Gastroesophageal sphincter (tissue), 3 donors: Measurements from ENCODE around the gene TMEM244.
"Not testable (repeated sequence)": the region's sequence is repeated elsewhere in the genome, so short reads cannot be mapped to it uniquely, and the experiment has no call there.

Source experiments
- EP300 ChIP-seq: sonication (generic); formaldehyde crosslinking; IDR thresholded peaks from one replicate; pipeline ENCODE4 v1.6.1; 2017; ENCODE audit warnings: antibody characterized with exemption, mild to moderate bottlenecking
- POLR2A ChIP-seq, 2 donors: fragments of 450-650 bp; IDR thresholded peaks; one replicate each; pipeline ENCODE4 v1.6.1; 2017; ENCODE audit warnings: antibody characterized with exemption in 2 of 2, mild to moderate bottlenecking in 2 of 2, moderate library complexity in 1 of 2
- POLR2AphosphoS5 ChIP-seq: sonication (generic); formaldehyde crosslinking; IDR thresholded peaks from one replicate; pipeline ENCODE4 v1.6.1; 2017; ENCODE audit warnings: antibody characterized with exemption
- TF ChIP-seq, protein P1 (sequence below), 4 experiments: fragments of 200-600 bp in 2 of 4; fragments of 450-650 bp in 2 of 4; sonication (generic) in 1 of 4; IDR thresholded peaks; one replicate each; pipeline ENCODE4 v1.5.1; 2017 to 2019; ENCODE audit warnings: antibody characterized with exemption in 4 of 4, mild to moderate bottlenecking in 2 of 4, moderate library complexity in 2 of 4

DNA sequence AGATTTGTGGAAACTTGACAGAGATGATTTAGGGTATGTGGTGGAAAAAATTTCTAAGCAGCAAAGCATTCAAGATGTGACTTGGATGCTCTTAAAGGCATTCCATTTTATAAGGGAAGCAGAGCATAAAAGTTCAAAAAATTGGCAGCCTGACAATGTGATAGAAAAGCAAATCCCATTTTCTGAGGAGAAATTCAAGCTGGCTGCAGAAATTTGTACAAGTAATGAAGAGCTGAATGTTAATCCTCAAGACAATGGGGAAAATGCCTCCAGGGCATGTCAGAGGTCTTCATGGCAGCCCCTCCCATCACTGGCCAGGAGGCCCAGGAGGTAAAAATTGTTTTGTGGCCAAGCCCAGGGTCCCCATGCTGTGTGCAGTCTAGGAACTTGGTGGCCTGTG, 58.2 kb downstream of the TMEM244 start:
- TF ChIP-seq, protein P1, sequence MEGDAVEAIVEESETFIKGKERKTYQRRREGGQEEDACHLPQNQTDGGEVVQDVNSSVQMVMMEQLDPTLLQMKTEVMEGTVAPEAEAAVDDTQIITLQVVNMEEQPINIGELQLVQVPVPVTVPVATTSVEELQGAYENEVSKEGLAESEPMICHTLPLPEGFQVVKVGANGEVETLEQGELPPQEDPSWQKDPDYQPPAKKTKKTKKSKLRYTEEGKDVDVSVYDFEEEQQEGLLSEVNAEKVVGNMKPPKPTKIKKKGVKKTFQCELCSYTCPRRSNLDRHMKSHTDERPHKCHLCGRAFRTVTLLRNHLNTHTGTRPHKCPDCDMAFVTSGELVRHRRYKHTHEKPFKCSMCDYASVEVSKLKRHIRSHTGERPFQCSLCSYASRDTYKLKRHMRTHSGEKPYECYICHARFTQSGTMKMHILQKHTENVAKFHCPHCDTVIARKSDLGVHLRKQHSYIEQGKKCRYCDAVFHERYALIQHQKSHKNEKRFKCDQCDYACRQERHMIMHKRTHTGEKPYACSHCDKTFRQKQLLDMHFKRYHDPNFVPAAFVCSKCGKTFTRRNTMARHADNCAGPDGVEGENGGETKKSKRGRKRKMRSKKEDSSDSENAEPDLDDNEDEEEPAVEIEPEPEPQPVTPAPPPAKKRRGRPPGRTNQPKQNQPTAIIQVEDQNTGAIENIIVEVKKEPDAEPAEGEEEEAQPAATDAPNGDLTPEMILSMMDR (IDR thresholded peaks at IDR 0.05): not testable (repeated sequence)
- not testable (repeated sequence) for TF ChIP-seq POLR2AphosphoS5; POLR2A (IDR thresholded peaks at IDR 0.05); EP300
